HUES64 (cell line): ENCODE results near the gene CFAP46.

Experiments used
- H3K27ac ChIP-seq: 2 replicates; pipeline ENCODE4 v1.7.0; 2013; ENCODE audit warnings: low read depth, low read length, inconsistent platforms
- H3K27me3 ChIP-seq: 2 replicates; pipeline ENCODE4 v1.6.1; 2013; ENCODE audit warnings: mild to moderate bottlenecking, low read length; ENCODE audit not compliant: insufficient read depth
- H3K36me3 ChIP-seq: 2 replicates; pipeline ENCODE4 v1.6.1; 2013; ENCODE audit warnings: mild to moderate bottlenecking, low read length; ENCODE audit not compliant: insufficient read depth
- H3K4me1 ChIP-seq: 2 replicates; pipeline ENCODE4 v1.6.1; 2013; ENCODE audit warnings: mild to moderate bottlenecking, low read length, moderate library complexity; ENCODE audit not compliant: insufficient read depth
- H3K4me3 ChIP-seq: 2 replicates; pipeline ENCODE4 v1.5.1; 2013; ENCODE audit warnings: mild to moderate bottlenecking, low read length, moderate library complexity
- H3K9ac ChIP-seq: 2 replicates; pipeline ENCODE4 v1.6.1; 2013; ENCODE audit warnings: mild to moderate bottlenecking, low read depth, low read length
- H3K9me3 ChIP-seq: 2 replicates; pipeline ENCODE4 v1.6.1; 2013; ENCODE audit warnings: low read depth, low read length; ENCODE audit not compliant: insufficient read depth
- WGBS: fragments of 150-250, 120-280 bp; methylation state at CpG from one replicate; pipeline ENCODE4 v1.1.7; 2013; ENCODE audit warnings: missing lambda C conversion rate; 5-methylcytosine and 5-hydroxymethylcytosine counted together

Gene CFAP46

DNA sequence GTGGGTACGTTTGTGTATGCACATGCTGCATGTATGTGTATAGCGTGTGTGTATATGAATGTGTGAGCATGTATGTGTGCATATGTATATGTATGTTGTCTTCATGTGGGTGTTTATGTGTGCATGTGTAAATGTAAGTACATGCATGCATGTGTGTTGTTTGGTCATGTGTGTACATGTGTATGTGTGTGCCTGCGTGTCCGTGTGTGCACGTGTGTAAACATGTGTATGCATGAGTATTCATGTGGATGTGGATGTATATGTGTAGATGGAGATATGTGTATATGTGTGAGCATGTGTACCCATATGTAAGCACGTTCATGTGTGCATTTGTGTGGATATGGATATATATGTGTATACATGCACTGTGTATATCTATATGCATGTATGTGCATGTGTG lies 5.5 kb upstream of the CFAP46 start:
- Histone ChIP-seq H3K4me1 (no peaks in the 10 kb centered on the region), H3K4me3 (no peak overlapping the region), H3K27ac (no peak overlapping the region), H3K27me3 (peaks cover 1% of the 10 kb centered on the region; the same call in 1 of the 2 replicates), H3K36me3 (no peaks in the 10 kb centered on the region), H3K9ac (no peak overlapping the region), H3K9me3 (no peaks in the 10 kb centered on the region)
- 84% methylated on average over 6 of the region's 6 CpGs for WGBS

DNA sequence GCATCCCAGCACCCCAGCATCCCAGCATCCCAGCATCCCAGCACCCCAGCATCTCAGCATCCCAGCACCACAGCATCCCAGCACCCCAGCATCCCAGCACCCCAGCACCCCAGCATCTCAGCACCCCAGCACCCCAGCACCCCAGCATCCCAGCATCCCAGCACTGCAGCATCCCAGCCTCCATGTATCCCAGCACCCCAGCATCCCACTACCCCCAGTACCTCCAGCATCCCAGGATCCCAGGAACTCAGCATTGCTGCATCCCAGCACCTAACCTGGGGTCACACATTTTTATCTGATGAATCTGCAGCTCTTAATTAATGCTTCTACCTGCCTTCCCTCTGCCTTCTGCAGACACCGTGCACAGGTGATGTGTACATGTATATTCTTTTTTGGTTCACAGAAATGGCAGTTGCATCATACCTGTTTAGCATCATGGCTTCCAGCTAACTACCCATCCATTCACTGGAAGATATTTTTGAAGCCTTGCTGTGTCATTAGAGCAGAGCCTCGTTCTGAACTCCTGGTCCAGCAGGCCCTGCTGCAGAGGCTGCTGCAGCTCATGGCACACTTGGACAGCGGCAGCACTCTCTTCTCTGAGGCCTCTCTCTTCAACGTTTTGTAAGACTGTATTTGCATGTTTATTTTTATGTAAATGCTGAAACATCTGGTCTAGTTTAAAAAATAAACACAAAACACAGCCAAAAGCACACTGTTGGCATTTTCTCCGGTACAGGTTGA lies 4.6 kb upstream of the CFAP46 start:
- no peak overlapping the region for H3K27ac ChIP-seq

DNA sequence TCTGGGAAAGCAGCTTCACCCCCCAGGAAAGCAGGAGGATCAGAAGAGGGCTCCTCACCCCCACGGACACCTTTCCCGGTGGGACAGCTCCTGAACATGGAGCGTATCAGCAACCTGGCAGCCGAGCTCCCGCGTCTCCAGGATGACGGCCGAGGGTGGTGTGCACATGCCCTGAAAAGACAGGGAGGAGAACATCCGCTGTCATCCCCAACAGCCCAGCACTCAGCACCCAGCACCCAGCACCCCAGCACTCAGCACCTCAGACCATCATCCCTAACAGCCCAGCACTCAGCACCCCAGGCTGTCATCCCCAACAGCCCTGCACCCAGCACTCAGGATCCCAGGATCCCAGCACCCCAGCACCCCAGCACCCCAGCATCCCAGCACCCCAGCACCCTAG lies 3.9 kb upstream of the CFAP46 start:
- Histone ChIP-seq H3K27ac (no peak overlapping the region), H3K9me3 (no peaks in the 10 kb centered on the region), H3K9ac (no peak overlapping the region), H3K27me3 (peaks cover 9% of the 10 kb centered on the region; the same call in 1 of the 2 replicates), H3K4me1 (no peaks in the 10 kb centered on the region), H3K4me3 (no peak overlapping the region), H3K36me3 (no peaks in the 10 kb centered on the region)
- 94% methylated on average over 9 of the region's 9 CpGs for WGBS

More for the DNA sequence above, 4.6 kb upstream of the CFAP46 start:
- H3K36me3 ChIP-seq = no peaks in the 10 kb centered on the region
- H3K9ac ChIP-seq = no peak overlapping the region
- H3K9me3 ChIP-seq = no peaks in the 10 kb centered on the region
- H3K27me3 ChIP-seq = peaks cover 4% of the 10 kb centered on the region; the same call in 1 of the 2 replicates
- WGBS = 83% methylated on average over 4 of the region's 5 CpGs
- H3K4me3 ChIP-seq = no peak overlapping the region
- no peaks in the 10 kb centered on the region for H3K4me1 ChIP-seq

DNA sequence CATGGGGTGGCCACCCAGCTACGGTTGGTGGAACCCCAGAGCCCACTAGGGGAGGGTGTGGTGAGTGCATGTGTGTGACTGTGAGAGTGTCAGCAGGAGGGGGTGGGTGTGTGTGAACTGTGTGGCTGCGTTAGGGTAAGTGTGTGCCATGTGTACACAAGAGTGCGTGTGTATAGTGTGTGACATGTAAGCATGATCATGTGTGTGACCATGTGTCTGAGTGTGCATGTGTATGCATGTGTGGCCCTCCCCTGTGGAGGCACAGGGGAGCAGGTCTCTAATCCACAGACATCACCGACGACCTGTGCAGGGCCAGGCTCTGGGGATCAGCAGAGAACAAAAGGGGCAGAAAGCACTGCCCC lies 3.5 kb upstream of the CFAP46 start:
- no peak overlapping the region for H3K4me3 ChIP-seq
- H3K36me3 ChIP-seq = no peaks in the 10 kb centered on the region
- no peaks in the 10 kb centered on the region for H3K4me1 ChIP-seq
- 90% methylated on average over 5 of the region's 5 CpGs for WGBS
- no peak overlapping the region for H3K27ac ChIP-seq
- H3K9me3 ChIP-seq = no peaks in the 10 kb centered on the region
- H3K9ac ChIP-seq = no peak overlapping the region
- peaks cover 9% of the 10 kb centered on the region; the same call in 1 of the 2 replicates for H3K27me3 ChIP-seq

- Histone ChIP-seq H3K27me3 (peaks cover 9% of the 10 kb centered on the region; the same call in 1 of the 2 replicates), H3K9ac (no peak overlapping the region), H3K27ac (no peak overlapping the region), H3K4me1 (no peaks in the 10 kb centered on the region), H3K9me3 (no peaks in the 10 kb centered on the region), H3K36me3 (no peaks in the 10 kb centered on the region), H3K4me3 (no peak overlapping the region)
- WGBS = 85% methylated on average over 25 of the region's 25 CpGs
Observed at GRCh38 chr10:132945125-132945893, 2.9 kb upstream of the CFAP46 start.

DNA sequence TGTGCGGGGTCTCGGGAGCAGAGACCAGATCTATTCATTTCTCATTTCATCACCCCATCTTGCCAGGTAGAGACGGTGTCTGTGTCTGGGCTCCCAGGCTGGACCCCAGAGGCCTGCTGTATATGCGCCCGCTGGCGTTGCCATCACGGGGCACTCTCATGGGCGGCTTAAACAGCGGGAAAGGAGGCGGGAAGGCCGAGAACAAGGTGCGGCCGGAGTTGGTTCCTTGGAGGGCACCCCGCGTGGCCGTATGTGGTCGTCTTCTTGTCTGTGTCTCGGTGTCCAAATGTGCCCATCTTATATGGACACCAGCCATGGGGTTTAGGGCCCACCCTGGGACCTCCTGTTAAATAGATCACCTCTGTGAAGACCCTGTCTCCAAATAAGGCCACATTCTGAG lies 2.1 kb upstream of the CFAP46 start:
- WGBS = 94% methylated on average over 18 of the region's 18 CpGs
- H3K9ac ChIP-seq = no peak overlapping the region
- no peaks in the 10 kb centered on the region for H3K36me3 ChIP-seq
- H3K4me3 ChIP-seq = no peak overlapping the region
- H3K27ac ChIP-seq = no peak overlapping the region
- H3K4me1 ChIP-seq = no peaks in the 10 kb centered on the region
- H3K9me3 ChIP-seq = no peaks in the 10 kb centered on the region
- peaks cover 9% of the 10 kb centered on the region; the same call in 1 of the 2 replicates for H3K27me3 ChIP-seq

DNA sequence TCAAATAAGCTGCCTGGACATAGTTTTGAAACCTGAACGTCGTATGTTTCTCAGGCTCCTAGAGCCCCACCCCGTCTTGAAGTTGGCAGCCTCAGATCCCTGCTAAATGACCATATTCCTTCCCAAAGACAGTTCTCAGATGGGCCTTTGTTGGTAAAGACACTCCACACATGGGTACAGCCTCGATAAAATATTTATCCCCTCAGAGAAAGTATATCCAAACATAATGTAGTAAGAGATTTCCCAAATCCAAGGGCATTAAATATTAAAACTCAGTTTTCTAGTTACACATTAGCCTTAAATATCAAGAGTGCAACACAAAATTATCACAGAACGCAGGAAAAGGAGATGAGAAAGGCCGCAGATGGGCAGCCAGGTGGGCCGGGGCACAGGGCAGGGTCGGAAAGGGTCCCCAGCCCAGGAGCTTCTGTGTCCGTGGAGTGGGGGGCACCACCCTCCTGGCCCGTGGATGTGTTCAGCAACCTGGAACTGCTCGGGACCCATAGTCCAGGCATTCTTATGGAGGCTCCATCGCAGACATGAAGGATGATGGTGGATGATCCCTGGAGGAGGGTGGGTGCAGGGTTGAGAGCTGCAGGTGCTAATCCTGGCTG lies 1.5 kb upstream of the CFAP46 start:
- H3K27ac ChIP-seq = no peak overlapping the region
- no peaks in the 10 kb centered on the region for H3K9me3 ChIP-seq
- 93% methylated on average over 12 of the region's 12 CpGs for WGBS
- no peak overlapping the region for H3K4me3 ChIP-seq
- H3K36me3 ChIP-seq = no peaks in the 10 kb centered on the region
- H3K9ac ChIP-seq = no peak overlapping the region
- H3K27me3 ChIP-seq = peaks cover 9% of the 10 kb centered on the region; the same call in 1 of the 2 replicates
- no peaks in the 10 kb centered on the region for H3K4me1 ChIP-seq

DNA sequence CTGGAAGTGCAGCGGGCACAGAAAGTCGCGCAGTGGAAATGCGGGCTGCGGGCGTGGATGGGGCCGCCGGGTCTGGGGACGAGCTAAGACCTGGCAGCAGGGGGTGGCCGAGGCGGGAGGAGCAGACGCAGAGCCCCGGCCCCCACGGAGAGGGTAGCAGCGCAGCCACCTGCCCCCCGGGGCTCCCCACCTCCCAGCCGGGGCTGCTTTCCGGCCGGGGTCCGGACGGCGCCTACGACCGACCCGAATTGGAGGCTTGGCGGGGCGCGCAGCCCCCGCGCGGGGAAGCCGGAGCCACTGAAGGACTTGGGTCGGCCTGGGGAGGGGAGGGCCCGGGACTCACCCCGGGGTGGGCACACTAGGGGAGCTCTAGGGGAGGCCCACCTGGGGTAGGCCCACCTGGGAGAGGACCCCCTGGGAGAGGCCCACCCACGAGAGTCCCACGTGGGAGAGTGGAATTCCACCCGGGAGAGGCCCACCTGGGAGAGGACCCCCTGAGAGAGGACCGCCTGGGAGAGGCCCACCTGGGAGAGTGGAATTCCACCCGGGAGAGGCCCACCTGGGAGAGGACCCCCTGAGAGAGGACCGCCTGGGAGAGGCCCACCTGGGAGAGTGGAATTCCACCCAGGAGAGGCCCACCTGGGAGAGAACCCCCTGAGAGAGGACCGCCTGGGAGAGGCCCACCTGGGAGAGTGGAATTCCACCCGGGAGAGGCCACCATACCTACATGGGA lies 854 bp upstream of the CFAP46 start:
- no peak overlapping the region for H3K27ac ChIP-seq
- no peak overlapping the region for H3K9ac ChIP-seq
- no peaks in the 10 kb centered on the region for H3K9me3 ChIP-seq
- no peaks in the 10 kb centered on the region for H3K4me1 ChIP-seq
- peak overlapping the region; percentile 65 for H3K4me3 ChIP-seq
- H3K27me3 ChIP-seq = peaks cover 9% of the 10 kb centered on the region; the same call in 1 of the 2 replicates
- no peaks in the 10 kb centered on the region for H3K36me3 ChIP-seq
- 54% methylated on average over 43 of the region's 43 CpGs for WGBS

GRCh38 chr10:132941640-132942051 lies 724 bp downstream of the CFAP46 start:
- H3K9me3 ChIP-seq = no peaks in the 10 kb centered on the region
- no peak overlapping the region for H3K9ac ChIP-seq
- no peak overlapping the region for H3K27ac ChIP-seq
- H3K36me3 ChIP-seq = no peaks in the 10 kb centered on the region
- H3K4me1 ChIP-seq = no peaks in the 10 kb centered on the region
- 72% methylated on average over 11 of the region's 11 CpGs for WGBS
- peak overlapping the region; percentile 65 for H3K4me3 ChIP-seq
- H3K27me3 ChIP-seq = peaks cover 9% of the 10 kb centered on the region; the same call in 1 of the 2 replicates

GRCh38 chr10:132940791-132941465 lies 1.4 kb downstream of the CFAP46 start:
- no peak overlapping the region for H3K27ac ChIP-seq
- H3K9me3 ChIP-seq = no peaks in the 10 kb centered on the region
- H3K27me3 ChIP-seq = peaks cover 9% of the 10 kb centered on the region; the same call in 1 of the 2 replicates
- H3K4me1 ChIP-seq = no peaks in the 10 kb centered on the region
- H3K36me3 ChIP-seq = no peaks in the 10 kb centered on the region
- no peak overlapping the region for H3K4me3 ChIP-seq
- no peak overlapping the region for H3K9ac ChIP-seq
- 95% methylated on average over 28 of the region's 28 CpGs for WGBS
